WTC11 (cell line): ENCODE measurements around the gene TNNC2. TPM values are rescaled to one million over a fixed set of nuclear protein-coding genes. Genes with fewer than 3 reads are reported as not detected.

Source experiments
- AFF4 ChIP-seq: sonication (generic); formaldehyde crosslinking; IDR thresholded peaks from 2 replicates; pipeline ENCODE4 v1.8.1; 2023; ENCODE audit warnings: mild to moderate bottlenecking, missing genetic modification reagents, borderline replicate concordance
- ARID4B ChIP-seq: sonication (generic); formaldehyde crosslinking; IDR thresholded peaks from 2 replicates; pipeline ENCODE4 v1.8.0; 2023; ENCODE audit warnings: missing genetic modification reagents, mild to moderate bottlenecking, borderline replicate concordance
- CTCF ChIP-seq: fragments of 200-600 bp; IDR thresholded peaks from 2 replicates; pipeline ENCODE4 v1.8.0; 2022; ENCODE audit warnings: antibody characterized with exemption
- ETV6 ChIP-seq: sonication (generic); formaldehyde crosslinking; IDR thresholded peaks from 2 replicates; pipeline ENCODE4 v1.8.1; 2022; ENCODE audit warnings: mild to moderate bottlenecking, missing genetic modification reagents
- FOXJ3 ChIP-seq: sonication (generic); formaldehyde crosslinking; IDR thresholded peaks from 2 replicates; pipeline ENCODE4 v1.9.0; 2021; ENCODE audit warnings: missing genetic modification reagents, mild to moderate bottlenecking, borderline replicate concordance
- IRF1 ChIP-seq: sonication (generic); formaldehyde crosslinking; IDR thresholded peaks from 2 replicates; pipeline ENCODE4 v1.8.0; 2023; ENCODE audit warnings: missing genetic modification reagents
- MYBL2 ChIP-seq: sonication (generic); formaldehyde crosslinking; IDR thresholded peaks from 2 replicates; pipeline ENCODE4 v1.8.1; 2023; ENCODE audit warnings: mild to moderate bottlenecking, moderate library complexity, missing genetic modification reagents
- NFATC4 ChIP-seq: fragments of 250-450 bp; sonication (Bioruptor Pico); IDR thresholded peaks from 2 replicates; pipeline ENCODE4 v1.9.0; 2021; ENCODE audit warnings: mild to moderate bottlenecking
- NFE2L1 ChIP-seq: sonication (generic); formaldehyde crosslinking; IDR thresholded peaks from 2 replicates; pipeline ENCODE4 v1.8.1; 2023; ENCODE audit warnings: missing genetic modification reagents
- OVOL2 ChIP-seq: fragments of 250-450 bp; sonication (Bioruptor Pico); IDR thresholded peaks from 2 replicates; pipeline ENCODE4 v1.9.0; 2021; ENCODE audit warnings: mild to moderate bottlenecking, borderline replicate concordance
- PRRX2 ChIP-seq: fragments of 250-450 bp; sonication (Bioruptor Pico); IDR thresholded peaks from 2 replicates; pipeline ENCODE4 v1.8.0; 2021; ENCODE audit warnings: mild to moderate bottlenecking
- RORB ChIP-seq: fragments of 250-450 bp; sonication (Bioruptor Pico); IDR thresholded peaks from 2 replicates; pipeline ENCODE4 v1.9.0; 2021; ENCODE audit warnings: mild to moderate bottlenecking
- SP1 ChIP-seq: sonication (generic); formaldehyde crosslinking; conservative IDR thresholded peaks from 2 replicates; pipeline ENCODE4 v1.8.1; 2022; ENCODE audit warnings: missing genetic modification reagents
- ZBTB21 ChIP-seq: sonication (generic); formaldehyde crosslinking; IDR thresholded peaks from 2 replicates; pipeline ENCODE4 v1.8.1; 2023; ENCODE audit warnings: mild to moderate bottlenecking, missing genetic modification reagents, borderline replicate concordance
- ZNF138 ChIP-seq: sonication (generic); formaldehyde crosslinking; conservative IDR thresholded peaks from 2 replicates; pipeline ENCODE4 v1.8.1; 2022; ENCODE audit warnings: mild to moderate bottlenecking, moderate library complexity, missing genetic modification reagents
- ZNF423 ChIP-seq: fragments of 250-450 bp; sonication (Bioruptor Pico); IDR thresholded peaks from 2 replicates; pipeline ENCODE4 v2.1.2; 2022; ENCODE audit warnings: mild to moderate bottlenecking, moderate library complexity
- ZNF671 ChIP-seq: fragments of 250-450 bp; sonication (Bioruptor Pico); IDR thresholded peaks from 2 replicates; pipeline ENCODE4 v1.8.0; 2021; ENCODE audit warnings: mild to moderate bottlenecking
- total RNA-seq: library from RNA; stranded (reverse); gene quantifications from 3 replicates; pipeline ENCODE4 v1.2.3, GENCODE V29; 2021
- TF ChIP-seq, protein P1 (sequence below): sonication (generic); formaldehyde crosslinking; IDR thresholded peaks from 2 replicates; pipeline ENCODE4 v1.8.1; 2023; ENCODE audit warnings: mild to moderate bottlenecking, moderate library complexity, missing genetic modification reagents
- TF ChIP-seq, protein P2 (sequence below): sonication (generic); formaldehyde crosslinking; IDR thresholded peaks from 2 replicates; pipeline ENCODE4 v1.8.0; 2022; ENCODE audit warnings: missing genetic modification reagents
- TF ChIP-seq, protein P3 (sequence below): sonication (generic); formaldehyde crosslinking; IDR thresholded peaks from 2 replicates; pipeline ENCODE4 v1.8.0; 2022; ENCODE audit warnings: mild to moderate bottlenecking, missing genetic modification reagents

Gene TNNC2
- total RNA-seq, 1 experiment from 2014 or later = 3.0 TPM

- TF ChIP-seq AFF4 (CRISPR knock-in tag) = peak; percentile 67; the same call in 1 of the 2 replicates
- TF ChIP-seq CTCF = no peak
- no peak for TF ChIP-seq NFATC4
- TF ChIP-seq RORB (CRISPR knock-in tag) = no peak
- TF ChIP-seq, protein P1, sequence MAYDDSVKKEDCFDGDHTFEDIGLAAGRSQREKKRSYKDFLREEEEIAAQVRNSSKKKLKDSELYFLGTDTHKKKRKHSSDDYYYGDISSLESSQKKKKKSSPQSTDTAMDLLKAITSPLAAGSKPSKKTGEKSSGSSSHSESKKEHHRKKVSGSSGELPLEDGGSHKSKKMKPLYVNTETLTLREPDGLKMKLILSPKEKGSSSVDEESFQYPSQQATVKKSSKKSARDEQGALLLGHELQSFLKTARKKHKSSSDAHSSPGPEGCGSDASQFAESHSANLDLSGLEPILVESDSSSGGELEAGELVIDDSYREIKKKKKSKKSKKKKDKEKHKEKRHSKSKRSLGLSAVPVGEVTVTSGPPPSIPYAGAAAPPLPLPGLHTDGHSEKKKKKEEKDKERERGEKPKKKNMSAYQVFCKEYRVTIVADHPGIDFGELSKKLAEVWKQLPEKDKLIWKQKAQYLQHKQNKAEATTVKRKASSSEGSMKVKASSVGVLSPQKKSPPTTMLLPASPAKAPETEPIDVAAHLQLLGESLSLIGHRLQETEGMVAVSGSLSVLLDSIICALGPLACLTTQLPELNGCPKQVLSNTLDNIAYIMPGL (CRISPR knock-in tag) = peak; percentile 36; the same call in 1 of the 2 replicates
- no peak for TF ChIP-seq ZNF671 (CRISPR knock-in tag)
- TF ChIP-seq ZBTB21 (CRISPR knock-in tag) = 0 out of 2 replicates have a peak, but pooled peaks have one; percentile 78
- TF ChIP-seq ARID4B (CRISPR knock-in tag) = peak; percentile 63; the same call in 1 of the 2 replicates
- TF ChIP-seq FOXJ3 (CRISPR knock-in tag) = no peak
- peak; percentile 89 for TF ChIP-seq SP1
- TF ChIP-seq ZNF423 (CRISPR knock-in tag) = no peak; the same call in 1 of the 2 replicates
- TF ChIP-seq OVOL2 (CRISPR knock-in tag) = no peak
- no peak for TF ChIP-seq PRRX2
- peak; percentile 90; the same call in 1 of the 2 replicates for TF ChIP-seq ZNF138 (CRISPR knock-in tag)
- TF ChIP-seq NFE2L1 (CRISPR knock-in tag) = no peak
- 0 out of 2 replicates have a peak, but pooled peaks have one; percentile 83 for TF ChIP-seq IRF1 (CRISPR knock-in tag)
- peak; percentile 30; the same call in 1 of the 2 replicates for TF ChIP-seq MYBL2 (CRISPR knock-in tag)
- TF ChIP-seq, protein P2, sequence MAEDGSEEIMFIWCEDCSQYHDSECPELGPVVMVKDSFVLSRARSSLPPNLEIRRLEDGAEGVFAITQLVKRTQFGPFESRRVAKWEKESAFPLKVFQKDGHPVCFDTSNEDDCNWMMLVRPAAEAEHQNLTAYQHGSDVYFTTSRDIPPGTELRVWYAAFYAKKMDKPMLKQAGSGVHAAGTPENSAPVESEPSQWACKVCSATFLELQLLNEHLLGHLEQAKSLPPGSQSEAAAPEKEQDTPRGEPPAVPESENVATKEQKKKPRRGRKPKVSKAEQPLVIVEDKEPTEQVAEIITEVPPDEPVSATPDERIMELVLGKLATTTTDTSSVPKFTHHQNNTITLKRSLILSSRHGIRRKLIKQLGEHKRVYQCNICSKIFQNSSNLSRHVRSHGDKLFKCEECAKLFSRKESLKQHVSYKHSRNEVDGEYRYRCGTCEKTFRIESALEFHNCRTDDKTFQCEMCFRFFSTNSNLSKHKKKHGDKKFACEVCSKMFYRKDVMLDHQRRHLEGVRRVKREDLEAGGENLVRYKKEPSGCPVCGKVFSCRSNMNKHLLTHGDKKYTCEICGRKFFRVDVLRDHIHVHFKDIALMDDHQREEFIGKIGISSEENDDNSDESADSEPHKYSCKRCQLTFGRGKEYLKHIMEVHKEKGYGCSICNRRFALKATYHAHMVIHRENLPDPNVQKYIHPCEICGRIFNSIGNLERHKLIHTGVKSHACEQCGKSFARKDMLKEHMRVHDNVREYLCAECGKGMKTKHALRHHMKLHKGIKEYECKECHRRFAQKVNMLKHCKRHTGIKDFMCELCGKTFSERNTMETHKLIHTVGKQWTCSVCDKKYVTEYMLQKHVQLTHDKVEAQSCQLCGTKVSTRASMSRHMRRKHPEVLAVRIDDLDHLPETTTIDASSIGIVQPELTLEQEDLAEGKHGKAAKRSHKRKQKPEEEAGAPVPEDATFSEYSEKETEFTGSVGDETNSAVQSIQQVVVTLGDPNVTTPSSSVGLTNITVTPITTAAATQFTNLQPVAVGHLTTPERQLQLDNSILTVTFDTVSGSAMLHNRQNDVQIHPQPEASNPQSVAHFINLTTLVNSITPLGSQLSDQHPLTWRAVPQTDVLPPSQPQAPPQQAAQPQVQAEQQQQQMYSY (CRISPR knock-in tag) = no peak
- TF ChIP-seq, protein P3, sequence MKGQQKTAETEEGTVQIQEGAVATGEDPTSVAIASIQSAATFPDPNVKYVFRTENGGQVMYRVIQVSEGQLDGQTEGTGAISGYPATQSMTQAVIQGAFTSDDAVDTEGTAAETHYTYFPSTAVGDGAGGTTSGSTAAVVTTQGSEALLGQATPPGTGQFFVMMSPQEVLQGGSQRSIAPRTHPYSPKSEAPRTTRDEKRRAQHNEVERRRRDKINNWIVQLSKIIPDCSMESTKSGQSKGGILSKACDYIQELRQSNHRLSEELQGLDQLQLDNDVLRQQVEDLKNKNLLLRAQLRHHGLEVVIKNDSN (CRISPR knock-in tag) = 0 out of 2 replicates have a peak, but pooled peaks have one; percentile 7
- peak; percentile 35; the same call in 1 of the 2 replicates for TF ChIP-seq ETV6 (CRISPR knock-in tag)
These were observed 7.0 kb upstream of the TNNC2 start (continued) for GRCh38 chr20:45833883-45834796.
